ENCODE results near the gene PKNOX1.
A peak's percentile ranks its signal among the peaks of the same experiment; 100 is the strongest.
"Not testable (repeated sequence)": the region's sequence is repeated elsewhere in the genome, so short reads cannot be mapped to it uniquely, and the experiment has no call there.

PKNOX1 gene

DNA sequence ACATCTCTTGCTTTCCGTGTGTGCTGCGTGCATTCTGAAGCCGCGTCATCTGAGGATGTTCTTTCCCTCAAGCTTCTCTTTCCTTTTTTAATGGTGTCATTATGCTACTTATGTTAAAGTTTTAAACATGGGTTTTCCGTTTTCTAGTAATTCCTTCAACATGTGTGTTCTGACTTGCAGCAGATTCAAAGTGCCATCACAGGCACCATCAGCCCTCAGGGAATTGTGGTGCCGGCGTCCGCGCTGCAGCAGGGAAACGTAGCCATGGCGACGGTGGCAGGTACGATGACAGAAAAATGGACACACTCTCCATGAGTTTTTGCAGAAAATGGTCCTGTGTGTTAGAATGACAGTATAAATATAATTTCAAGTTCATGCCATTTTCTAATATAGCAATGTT, 42.4 kb downstream of the PKNOX1 start:
- no peak for DNase-seq

DNA sequence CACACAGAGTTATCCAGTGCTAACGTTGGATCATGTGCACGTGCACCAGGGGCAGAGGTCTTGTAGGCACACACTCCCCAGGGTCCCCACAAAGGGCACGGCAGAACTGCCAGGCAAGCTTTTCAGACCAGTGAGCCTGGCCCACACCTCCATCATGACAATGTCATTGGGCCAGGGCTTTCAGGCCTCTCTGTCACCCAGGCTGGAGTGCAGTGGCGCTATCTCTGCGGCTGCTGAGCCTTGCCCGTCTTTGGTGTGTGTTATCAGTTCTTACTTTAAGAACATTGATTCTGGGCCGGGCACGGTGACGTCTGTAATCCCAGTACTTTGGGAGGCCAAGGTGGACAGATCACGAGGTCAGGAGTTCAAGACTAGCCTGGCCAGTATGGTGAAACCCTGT, 44.2 kb downstream of the PKNOX1 start:
- no peak for DNase-seq

GRCh38 chr21:43020177-43020576, 45.8 kb downstream of the PKNOX1 start:
- DNase-seq: no peak

DNA sequence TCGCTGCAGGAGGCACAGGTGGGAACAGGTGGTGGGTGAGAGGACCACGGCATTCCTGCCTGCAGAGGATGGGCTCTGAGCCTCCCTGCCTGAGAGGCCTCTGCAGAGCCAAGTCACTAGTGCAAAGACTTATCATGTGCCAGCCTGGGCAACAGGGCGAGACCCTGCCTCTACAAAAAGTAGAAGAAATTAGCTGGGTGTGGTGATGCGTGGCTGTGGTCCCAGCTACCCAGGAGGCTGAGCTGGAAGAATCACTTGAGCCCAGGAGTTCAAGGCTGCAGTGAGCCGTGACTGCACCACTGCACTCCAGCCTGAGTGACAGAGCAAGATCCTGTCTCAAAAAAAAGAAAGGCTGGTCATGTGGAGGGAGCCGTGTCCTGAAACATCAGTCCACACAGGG, 46.4 kb downstream of the PKNOX1 start:
- no peak for DNase-seq

- no peak for DNase-seq
These were observed 46.8 kb downstream of the PKNOX1 start for GRCh38 chr21:43021191-43021590.

GRCh38 chr21:43021756-43022600, 47.6 kb downstream of the PKNOX1 start:
- DNase-seq: no peak

- no peak for DNase-seq
These were observed 48.8 kb downstream of the PKNOX1 start for GRCh38 chr21:43023175-43023574.

GRCh38 chr21:43024439-43025136, 50.2 kb downstream of the PKNOX1 start:
- no peak for DNase-seq

DNA sequence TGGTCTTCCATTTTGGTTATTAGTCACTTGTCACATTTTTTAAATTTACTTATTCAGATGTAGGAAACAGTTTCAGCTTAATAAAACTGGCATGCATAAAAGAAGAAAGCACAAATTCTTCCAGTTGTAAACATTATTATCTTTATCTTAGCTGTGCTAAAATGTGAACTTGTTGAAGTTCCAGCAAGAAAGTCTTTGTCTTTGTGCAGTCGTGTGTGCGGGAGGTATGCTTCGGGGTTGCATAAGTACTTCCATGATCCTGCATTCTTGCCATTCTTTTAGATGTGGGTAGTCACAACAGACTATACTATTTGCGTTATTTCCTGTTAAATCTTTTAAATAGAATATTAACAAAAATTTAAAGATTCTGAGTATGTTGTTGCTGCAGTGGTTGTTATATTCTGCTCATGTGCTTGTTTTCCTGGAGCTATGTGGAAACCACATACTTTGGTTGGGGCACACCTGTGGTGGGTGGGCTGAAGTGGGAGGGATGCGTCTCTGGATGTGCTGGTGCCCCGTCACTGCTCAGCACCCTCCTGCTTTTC, 51.3 kb downstream of the PKNOX1 start:
- no peak for DNase-seq

GRCh38 chr21:43027846-43028731, 53.7 kb downstream of the PKNOX1 start:
- DNase-seq: peak in 1 of 56 donors; percentile 1

GRCh38 chr21:43029785-43030184, 55.4 kb downstream of the PKNOX1 start:
- DNase-seq: no peak

DNA sequence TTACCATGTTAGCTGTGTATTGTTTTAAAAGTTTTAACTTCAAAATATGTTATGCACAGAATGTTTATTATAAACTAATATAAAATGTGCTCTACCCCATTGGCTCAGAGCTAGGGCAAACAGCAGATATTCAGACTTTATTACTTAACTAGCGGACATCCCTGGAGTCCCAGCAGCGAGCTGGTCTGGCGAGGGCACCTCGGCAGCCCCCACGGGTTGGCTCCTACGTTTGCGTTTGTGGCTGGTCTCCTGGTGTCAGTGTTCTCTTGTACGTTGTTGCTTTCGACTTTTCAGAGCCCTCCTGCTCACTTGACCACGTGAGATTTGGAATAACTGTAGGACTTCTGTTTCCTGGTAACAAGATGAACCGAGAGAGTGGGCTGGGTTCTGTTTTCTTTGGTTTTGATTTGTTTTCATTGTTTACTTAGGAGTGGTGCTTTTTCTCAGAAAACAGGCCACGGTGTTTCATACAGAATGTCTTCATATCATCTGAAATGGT, 56.8 kb downstream of the PKNOX1 start:
- no peak for DNase-seq

DNA sequence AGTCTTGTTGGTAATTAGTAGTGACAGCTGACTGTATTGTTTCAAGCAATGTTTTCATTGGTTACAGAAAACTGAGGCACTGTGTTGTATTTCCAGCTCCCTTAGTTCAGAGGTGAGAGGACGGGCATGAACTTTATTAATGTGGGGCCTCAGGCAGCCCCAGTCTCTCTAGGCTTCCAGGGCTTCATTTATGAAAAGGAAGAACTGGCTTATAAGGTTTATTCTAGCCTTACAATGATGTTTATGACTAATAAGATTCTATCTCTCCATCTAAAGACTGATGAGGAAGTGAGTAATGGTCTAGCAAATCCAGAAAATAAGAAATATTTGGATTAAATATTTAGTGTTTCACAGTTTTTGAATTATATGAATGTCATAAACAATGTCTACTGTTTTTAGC, 59.7 kb downstream of the PKNOX1 start:
- no peak for DNase-seq

- DNase-seq: no peak
These were observed 60.5 kb downstream of the PKNOX1 start for GRCh38 chr21:43034826-43035225.

DNA sequence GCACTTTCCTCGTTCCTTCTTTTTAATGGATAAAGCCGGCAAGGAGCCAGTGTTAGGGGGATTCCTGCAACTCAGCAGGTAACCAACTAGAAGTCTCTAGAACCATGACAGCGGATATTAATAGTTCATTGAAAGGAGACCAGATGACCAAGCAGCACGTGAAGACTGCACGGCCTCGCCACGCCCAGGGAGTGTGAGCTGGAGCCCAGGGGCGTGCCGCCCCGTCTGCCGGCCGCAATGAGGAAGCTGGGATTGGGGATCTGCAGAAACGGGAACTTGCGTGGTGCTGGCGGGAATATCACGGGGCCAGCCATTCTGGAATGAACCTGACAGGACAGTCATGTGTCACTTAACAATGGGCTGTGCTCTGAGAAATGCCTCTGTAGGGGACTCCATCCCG, 62.5 kb downstream of the PKNOX1 start:
- DNase-seq: not testable (repeated sequence)

DNA sequence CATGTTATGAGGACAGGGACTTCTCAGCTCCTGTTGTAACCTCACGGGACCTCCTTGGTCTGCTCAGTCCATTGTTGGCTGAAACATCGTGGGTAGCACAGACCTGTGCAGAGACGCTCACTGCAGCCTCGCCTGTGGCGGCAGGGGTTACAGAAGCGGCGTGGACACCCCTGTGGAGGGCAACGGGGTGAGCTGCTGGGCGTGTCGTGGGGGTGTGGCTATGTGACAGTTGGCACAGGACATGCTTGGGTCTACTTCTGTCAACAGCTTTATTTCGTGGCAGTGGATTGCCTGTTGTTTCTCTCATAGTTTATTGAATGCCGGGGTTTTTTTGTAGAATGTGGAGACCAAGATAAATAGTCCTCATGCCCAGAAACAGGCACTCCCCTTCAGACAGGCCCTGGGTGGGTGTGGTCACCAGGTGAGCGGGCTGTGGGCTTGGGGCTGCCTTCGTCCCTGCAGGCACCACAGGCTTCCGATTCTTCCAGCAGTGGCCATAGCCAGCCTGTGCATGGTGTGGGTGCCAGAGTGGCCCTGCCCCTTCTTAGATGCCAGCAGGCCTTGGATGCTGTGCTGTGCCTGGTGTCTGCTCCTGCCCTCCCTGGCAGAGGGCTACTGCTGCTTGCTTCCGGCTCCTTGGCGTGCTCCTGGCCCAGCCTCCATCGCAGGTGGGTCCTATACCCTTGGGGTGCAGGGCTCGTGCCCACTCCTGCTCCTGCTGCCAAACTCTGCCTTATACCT, 63.7 kb downstream of the PKNOX1 start:
- not testable (repeated sequence) for DNase-seq

DNA sequence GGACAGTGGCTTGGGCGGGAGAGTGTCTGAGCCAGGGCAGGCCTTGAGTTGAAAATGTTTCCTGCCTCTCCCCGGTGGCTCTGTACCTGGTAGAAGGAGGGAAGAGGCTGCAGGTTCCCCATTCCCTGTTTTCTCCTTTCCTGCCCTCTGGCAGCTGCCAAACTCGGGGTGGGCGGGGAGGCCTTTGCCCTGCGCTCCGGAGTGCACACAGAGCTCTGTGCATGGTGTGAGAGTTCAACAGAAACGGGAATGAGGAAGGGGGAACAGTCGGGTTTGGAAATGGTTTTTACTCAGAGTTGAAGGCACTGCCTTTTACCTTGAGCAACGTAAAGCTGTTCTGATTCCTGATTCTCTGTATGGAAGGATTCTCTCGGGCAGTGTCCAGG, 64.3 kb downstream of the PKNOX1 start:
- not testable (repeated sequence) for DNase-seq

DNA sequence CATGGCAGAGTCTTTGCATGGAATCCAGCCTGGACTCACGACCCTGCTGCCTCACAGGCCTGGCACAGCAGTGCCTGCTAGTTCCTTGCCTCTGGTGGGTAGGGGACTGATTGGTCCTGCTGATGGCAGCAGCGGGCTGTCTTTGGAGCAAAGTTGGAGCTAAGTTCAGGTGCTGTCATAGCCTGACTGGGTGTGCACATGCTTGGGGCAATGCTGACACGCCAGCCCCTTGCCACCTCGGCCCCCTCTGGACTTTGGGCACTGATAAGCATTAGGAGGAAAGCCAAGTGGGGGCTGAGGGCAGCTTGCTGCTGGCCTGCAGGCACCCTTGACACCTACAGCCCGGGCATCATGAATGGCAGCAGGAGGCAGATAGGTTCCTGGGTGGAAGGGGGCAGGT, 67.8 kb downstream of the PKNOX1 start:
- not testable (repeated sequence) for DNase-seq

DNA sequence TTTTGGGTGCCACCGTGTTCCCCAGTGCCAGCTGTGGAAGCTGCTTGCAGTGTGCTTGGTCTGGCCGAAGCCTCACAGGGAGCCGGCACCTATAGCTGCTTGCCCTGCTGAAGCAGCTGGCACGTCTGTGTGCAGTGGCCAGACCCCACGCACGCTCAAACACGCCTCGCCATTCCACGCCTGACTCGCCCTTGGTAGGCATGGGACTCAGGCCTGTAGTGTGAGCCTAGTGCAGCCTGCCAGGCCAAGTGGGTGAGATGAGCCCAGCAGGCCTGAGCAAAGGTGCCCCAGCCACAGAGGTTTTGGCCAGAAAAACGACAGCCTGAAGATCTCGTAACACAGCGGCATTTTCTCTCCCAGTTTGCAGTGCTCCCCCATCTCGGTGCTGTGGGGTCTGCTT, 68.9 kb downstream of the PKNOX1 start:
- not testable (repeated sequence) for DNase-seq

DNA sequence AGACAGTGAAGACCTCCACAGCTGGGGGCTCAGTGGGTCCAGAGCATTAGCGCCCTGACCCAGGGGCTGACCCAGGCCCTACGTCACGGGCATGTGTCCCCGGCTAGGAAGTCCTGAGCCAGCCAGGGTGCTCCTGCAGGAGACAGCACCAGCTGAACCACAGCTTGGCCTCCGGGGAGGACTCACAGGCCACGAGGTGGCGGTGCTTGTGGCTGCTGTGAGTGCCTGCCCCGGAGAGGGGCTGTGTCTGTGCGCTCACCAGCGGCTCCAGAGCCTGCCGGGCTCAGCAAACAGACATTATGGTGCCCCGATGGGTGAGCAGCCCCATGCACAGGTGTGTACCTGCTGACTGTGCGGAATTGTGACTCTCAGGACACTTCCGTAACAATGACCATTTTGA, 70.2 kb downstream of the PKNOX1 start:
- not testable (repeated sequence) for DNase-seq
